COLO829 (cell line): ENCODE data around the gene AMBRA1.

Source experiments
- DNase-seq: peaks from one replicate; pipeline ENCODE4 v3.0.0; 2012; ENCODE audit warnings: low spot score

AMBRA1 gene

GRCh38 chr11:46346886-46347636 is 246.8 kb downstream of the AMBRA1 start, which contains the start of gene DGKZ:
TSS of gene DGKZ (plus strand) at chr11:46347463. CDS start at chr11:46347660, 197 bp downstream.
- DNase-seq, result peak; percentile 89
